Endothelial cell (in vitro differentiated cells): Measurements from ENCODE around the gene EME2. TPM values are rescaled to one million over a fixed set of nuclear protein-coding genes. Genes with fewer than 3 reads are reported as not detected.

Source experiments
- DNase-seq: peaks from one replicate; pipeline ENCODE4 v3.0.0; 2021; ENCODE audit warnings: low spot score
- H3K27ac Mint-ChIP-seq: one replicate; pipeline ENCODE4 v1.8.0; 2021; ENCODE audit warnings: mixed read lengths, inconsistent platforms; ENCODE audit not compliant: unreplicated experiment
- H3K27me3 Mint-ChIP-seq: one replicate; pipeline ENCODE4 v1.8.0; 2021; ENCODE audit warnings: mild to moderate bottlenecking, moderate library complexity, mixed read lengths, inconsistent platforms; ENCODE audit not compliant: unreplicated experiment
- H3K36me3 Mint-ChIP-seq: one replicate; pipeline ENCODE4 v1.8.0; 2021; ENCODE audit warnings: mild to moderate bottlenecking, low read depth, mixed read lengths, inconsistent platforms; ENCODE audit not compliant: unreplicated experiment
- H3K4me1 Mint-ChIP-seq: one replicate; pipeline ENCODE4 v1.8.0; 2021; ENCODE audit warnings: mild to moderate bottlenecking, mixed read lengths, inconsistent platforms; ENCODE audit not compliant: unreplicated experiment
- H3K4me3 Mint-ChIP-seq: one replicate; pipeline ENCODE4 v1.8.0; 2021; ENCODE audit warnings: mild to moderate bottlenecking, mixed read lengths, inconsistent platforms; ENCODE audit not compliant: unreplicated experiment
- H3K9me3 Mint-ChIP-seq: one replicate; pipeline ENCODE4 v1.8.0; 2021; ENCODE audit warnings: mixed read lengths, inconsistent platforms; ENCODE audit not compliant: unreplicated experiment
- total RNA-seq: library from RNA; stranded (reverse); fragmentation: NEBNext Ultra II Directional; extraction: Animal tissue kit (Norgen Biotek cat#: 25700); gene quantifications from one replicate; pipeline ENCODE4 v1.2.1, GENCODE V29; 2021; ENCODE audit not compliant: unreplicated experiment
- TF ChIP-seq, protein P1 (sequence below): fragments of 200-600 bp; sonication (generic); IDR thresholded peaks from one replicate; pipeline ENCODE4 v1.5.0; 2021; ENCODE audit warnings: antibody characterized with exemption; ENCODE audit not compliant: unreplicated experiment

Gene EME2
- total RNA-seq, 1 donor from 2014 or later, result 25.4 TPM

DNA sequence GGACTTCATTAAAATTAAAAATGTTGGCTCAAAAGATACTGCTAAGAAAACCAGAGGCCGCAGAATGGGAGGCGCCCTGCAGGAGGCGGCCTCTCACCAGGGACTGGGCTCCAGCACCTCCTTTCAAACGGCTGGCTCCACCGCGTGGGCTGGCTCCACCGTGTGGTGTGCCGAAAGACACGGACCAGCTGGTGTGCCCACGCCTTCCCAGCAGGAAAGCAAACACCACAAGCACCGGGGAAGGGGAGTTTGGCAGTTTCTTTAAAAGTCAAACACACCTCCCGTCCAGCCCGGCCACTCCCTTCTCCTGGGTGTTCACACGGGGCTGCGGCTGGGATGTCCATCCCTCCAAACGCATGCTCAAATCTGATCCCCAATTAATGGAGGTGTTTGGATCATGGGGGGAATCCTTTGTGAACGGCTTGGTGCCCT is 40.1 kb downstream of the EME2 start:
- no peaks in the 10 kb centered on the region for H3K27me3 Mint-ChIP-seq
- TF ChIP-seq, protein P1, sequence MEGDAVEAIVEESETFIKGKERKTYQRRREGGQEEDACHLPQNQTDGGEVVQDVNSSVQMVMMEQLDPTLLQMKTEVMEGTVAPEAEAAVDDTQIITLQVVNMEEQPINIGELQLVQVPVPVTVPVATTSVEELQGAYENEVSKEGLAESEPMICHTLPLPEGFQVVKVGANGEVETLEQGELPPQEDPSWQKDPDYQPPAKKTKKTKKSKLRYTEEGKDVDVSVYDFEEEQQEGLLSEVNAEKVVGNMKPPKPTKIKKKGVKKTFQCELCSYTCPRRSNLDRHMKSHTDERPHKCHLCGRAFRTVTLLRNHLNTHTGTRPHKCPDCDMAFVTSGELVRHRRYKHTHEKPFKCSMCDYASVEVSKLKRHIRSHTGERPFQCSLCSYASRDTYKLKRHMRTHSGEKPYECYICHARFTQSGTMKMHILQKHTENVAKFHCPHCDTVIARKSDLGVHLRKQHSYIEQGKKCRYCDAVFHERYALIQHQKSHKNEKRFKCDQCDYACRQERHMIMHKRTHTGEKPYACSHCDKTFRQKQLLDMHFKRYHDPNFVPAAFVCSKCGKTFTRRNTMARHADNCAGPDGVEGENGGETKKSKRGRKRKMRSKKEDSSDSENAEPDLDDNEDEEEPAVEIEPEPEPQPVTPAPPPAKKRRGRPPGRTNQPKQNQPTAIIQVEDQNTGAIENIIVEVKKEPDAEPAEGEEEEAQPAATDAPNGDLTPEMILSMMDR, result peak; percentile 35
- H3K9me3 Mint-ChIP-seq, result no peaks in the 10 kb centered on the region
- peak; percentile 52 for DNase-seq
- H3K36me3 Mint-ChIP-seq, result peaks cover 23% of the 10 kb centered on the region
- H3K27ac Mint-ChIP-seq, result no peak overlapping the region
- no peaks in the 10 kb centered on the region for H3K4me1 Mint-ChIP-seq
- no peak overlapping the region for H3K4me3 Mint-ChIP-seq

DNA sequence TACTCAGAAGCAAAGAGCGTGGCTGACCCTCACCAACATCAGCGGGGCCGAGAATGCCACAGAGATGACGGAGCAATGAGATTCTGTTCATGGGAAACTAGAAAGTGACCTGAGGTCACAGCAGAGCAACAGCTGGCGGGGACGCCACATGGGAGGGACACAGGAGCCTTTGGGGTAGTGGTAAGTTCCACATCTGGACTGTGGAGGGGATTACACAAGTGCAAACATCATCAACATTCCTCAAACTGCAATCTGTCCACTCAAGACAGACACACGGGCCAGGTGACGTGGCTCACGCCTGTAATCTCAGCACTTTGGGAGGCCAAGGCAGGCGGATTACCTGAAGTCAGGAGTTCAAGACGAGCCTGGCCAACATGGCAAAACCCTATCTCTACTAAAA is 42.9 kb downstream of the EME2 start:
- Mint-ChIP-seq H3K9me3 (no peaks in the 10 kb centered on the region), H3K27ac (no peak overlapping the region), H3K4me3 (peak overlapping the region; percentile 56), H3K36me3 (peaks cover 24% of the 10 kb centered on the region), H3K4me1 (no peaks in the 10 kb centered on the region), H3K27me3 (no peaks in the 10 kb centered on the region)
- no peak for DNase-seq
- TF ChIP-seq, protein P1, result no peak

DNA sequence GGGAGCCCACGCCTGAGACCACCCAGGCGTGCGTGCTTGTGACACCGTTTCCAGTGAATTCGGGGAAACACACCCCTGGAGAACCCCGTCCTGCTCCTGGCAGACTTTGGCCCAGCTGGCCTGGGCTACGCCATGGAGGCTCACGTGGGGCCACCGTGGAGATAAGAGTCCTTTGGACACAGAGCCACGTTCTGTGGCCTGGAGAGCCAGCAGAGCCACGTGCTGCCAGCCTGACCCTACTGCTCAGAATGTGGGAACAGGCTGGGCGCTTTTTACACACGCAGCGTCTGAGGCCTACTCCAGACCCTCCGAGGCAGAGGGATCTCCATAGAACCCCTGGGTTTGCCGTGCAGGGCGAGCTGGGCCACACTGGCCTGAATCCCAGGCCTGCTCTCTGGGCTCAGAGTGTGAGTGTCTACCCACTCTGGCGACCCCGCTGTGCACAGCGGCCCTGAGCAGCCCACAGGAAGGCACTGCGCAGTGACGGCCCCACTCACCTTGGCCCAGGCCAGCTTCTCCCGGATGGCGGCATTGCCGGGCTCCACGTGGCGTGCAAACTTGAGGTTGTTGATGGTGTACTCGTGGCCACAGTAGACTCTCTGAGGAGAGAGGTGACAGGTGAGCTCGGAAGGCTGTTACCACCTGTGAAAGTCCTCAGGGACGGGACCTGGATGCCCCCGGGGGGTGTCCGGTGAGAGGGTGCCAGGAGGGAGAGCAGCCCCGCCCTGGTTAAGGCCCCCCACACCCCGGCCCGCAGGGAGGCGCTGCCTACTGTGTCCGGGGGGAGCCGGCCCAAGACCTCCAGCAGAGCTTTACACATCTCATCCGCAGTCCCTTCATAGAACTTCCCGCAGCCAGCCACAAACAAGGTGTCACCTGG is 44.0 kb downstream of the EME2 start:
- H3K27me3 Mint-ChIP-seq, result no peaks in the 10 kb centered on the region
- peaks cover 21% of the 10 kb centered on the region for H3K36me3 Mint-ChIP-seq
- H3K27ac Mint-ChIP-seq, result no peak overlapping the region
- no peak overlapping the region for H3K4me3 Mint-ChIP-seq
- TF ChIP-seq, protein P1, result no peak
- no peaks in the 10 kb centered on the region for H3K4me1 Mint-ChIP-seq
- no peak for DNase-seq
- H3K9me3 Mint-ChIP-seq, result no peaks in the 10 kb centered on the region

DNA sequence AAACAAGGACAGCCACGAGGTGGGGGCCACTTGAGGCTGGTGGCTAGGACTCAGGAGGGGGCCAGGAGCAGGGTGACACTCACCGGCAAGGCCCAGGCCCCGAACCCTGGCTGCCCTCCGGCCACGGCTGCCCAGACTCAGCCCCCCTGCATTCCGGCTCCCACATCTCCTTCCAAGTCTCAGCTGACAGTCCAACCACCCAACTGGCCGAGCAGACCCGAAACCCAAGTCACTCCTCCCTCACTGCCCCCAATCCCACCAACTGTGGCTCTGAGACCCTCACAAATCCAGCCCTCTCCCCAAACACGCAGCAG is 44.6 kb downstream of the EME2 start:
- Mint-ChIP-seq H3K9me3 (no peaks in the 10 kb centered on the region), H3K36me3 (peaks cover 21% of the 10 kb centered on the region), H3K4me1 (no peaks in the 10 kb centered on the region), H3K27ac (no peak overlapping the region), H3K27me3 (no peaks in the 10 kb centered on the region), H3K4me3 (no peak overlapping the region)
- TF ChIP-seq, protein P1, result no peak
- DNase-seq, result no peak

DNA sequence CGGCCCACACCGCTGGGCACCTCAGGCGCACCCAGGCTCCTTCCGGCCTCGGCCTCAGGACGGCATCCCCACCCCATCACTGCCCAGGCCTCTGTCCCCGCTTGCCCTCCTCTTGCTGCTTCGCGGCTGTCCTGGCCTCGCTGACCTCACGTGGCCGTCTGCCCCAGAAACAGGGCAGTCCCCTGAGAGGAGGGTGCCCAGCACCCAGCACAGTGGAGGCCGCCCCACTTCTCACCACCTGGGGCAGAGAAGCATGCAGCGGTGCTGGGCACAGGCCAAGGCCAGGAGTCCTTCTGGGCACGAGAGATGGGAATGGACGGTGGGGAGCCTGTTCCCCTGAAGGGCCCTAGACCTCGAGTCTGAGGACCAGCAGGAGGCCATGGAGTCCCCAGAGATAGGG is 45.1 kb downstream of the EME2 start:
- Mint-ChIP-seq H3K27me3 (no peaks in the 10 kb centered on the region), H3K36me3 (peaks cover 21% of the 10 kb centered on the region)

More for the DNA sequence above, 45.1 kb downstream of the EME2 start:
- Mint-ChIP-seq H3K9me3 (no peaks in the 10 kb centered on the region), H3K27ac (no peak overlapping the region), H3K4me1 (no peaks in the 10 kb centered on the region), H3K4me3 (no peak overlapping the region)
- no peak for DNase-seq
- TF ChIP-seq, protein P1, result no peak
